HG03558 (cell line): ENCODE data around the gene PDSS2.

Source experiments
- ATAC-seq: cut with Tn5 transposase; IDR thresholded peaks from one replicate; pipeline ENCODE4 v1.9.1; 2021; ENCODE audit warnings: moderate number of reproducible peaks; ENCODE audit not compliant: unreplicated experiment; ENCODE audit errors: extremely low read depth

Gene PDSS2

DNA sequence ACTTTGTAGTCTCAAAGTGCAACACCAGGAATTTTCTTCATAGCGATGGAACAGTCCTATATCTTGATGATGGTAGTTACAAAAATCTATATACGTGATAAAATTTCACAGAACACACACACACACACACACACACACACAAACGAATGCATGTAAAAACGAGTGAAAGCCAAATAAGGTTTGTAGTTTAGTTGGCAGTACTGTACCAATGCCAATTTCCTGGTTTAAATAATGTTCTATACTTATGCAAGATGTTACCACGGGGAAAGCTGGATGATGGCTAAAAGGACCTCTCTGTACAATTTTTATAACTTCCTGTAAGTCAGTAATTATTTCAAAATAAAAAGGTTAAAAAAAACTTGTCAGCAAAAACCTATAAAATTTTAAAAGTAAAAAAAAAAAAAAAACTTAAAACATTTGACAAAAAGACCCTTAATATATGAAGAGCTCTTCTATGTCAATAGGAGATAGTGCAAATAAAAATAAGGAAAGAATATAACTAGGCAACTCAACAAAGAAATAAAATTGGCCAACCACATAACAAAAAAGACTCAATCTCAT is 37.6 kb downstream of the PDSS2 start:
- ATAC-seq, result no peak

DNA sequence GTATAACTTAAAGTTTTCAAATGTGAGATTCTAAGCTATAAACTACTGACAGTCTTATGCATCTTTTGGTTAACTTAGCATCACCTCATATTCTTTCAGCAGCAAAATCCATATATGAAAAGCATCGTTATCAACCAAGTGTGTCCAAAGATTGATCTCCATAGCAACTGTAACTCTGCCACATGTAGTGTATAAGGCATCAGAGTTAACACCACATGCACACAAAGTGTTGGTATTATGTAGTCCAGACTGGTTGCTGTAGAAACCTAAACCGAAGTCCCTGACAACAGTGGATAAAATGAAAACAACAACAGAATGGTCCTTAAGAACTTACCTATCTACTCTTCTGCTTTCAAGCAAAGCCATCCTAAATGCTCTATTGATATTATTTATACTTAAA is 39.6 kb downstream of the PDSS2 start:
- no peak for ATAC-seq

GRCh38 chr6:107418118-107418517 is 41.2 kb downstream of the PDSS2 start:
- no peak for ATAC-seq

GRCh38 chr6:107416145-107416544 is 43.2 kb downstream of the PDSS2 start:
- no peak for ATAC-seq

GRCh38 chr6:107413966-107414645 is 45.3 kb downstream of the PDSS2 start:
- no peak for ATAC-seq

DNA sequence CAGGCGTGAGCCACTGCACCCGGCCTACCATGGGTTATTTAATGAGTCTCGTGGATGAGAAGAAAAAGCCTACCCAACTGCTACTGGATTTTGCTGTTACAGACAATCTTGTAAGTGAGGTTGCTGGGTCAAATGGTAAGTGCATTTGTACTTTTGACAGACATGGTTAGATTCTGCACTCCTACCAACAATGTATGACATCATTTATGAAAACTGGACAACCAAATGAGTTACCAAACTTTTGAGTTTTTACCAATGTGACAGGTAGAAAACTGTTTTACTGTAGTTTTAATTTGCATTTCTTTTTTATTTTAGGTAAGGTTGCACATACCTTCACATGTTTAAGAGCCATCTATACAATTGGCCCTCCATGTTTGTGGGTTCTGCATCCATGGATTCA is 48.2 kb downstream of the PDSS2 start:
- ATAC-seq, result no peak

GRCh38 chr6:107409942-107410341 is 49.4 kb downstream of the PDSS2 start:
- no peak for ATAC-seq

DNA sequence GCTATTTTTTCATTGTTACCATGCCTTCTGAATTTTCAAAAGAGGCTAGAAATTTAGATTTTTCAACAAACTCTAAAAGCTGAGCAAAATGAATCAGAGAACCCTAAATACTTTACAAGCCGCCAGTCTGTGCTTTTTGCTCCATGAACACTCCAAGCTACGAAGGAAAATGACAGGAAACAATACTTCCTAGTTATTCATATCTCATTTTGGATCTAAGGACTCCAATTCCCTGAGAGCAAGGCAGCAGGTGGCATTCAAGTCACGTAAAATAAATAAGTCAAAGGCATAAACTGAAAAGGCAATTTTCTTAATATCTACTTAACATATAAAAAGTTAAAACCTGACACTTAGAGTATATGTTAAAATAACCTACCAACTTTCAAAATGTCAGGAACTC is 50.6 kb downstream of the PDSS2 start:
- no peak for ATAC-seq

DNA sequence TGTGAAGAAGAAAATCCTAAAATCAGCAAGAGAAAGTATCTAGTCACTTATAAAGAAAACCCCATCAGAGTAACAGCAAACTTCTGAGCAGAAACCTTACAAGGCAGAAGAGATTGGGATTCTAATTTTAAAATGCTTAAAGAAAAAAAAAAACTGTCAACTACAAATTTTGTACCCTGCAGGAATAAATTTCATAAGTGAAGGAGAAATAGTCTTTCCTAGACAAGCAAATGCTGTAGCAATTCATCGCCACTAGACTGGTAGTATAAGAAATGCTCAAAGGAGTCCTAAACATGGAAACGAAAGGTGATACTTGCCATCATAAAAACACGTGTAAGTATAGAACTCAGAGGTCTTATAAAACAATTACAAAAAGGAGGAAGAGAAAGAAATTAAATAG is 54.4 kb downstream of the PDSS2 start:
- ATAC-seq, result no peak

GRCh38 chr6:107402533-107402932 is 56.8 kb downstream of the PDSS2 start:
- no peak for ATAC-seq

- no peak for ATAC-seq
Measured at GRCh38 chr6:107401573-107401972, 57.8 kb downstream of the PDSS2 start.

GRCh38 chr6:107400616-107401147 is 58.7 kb downstream of the PDSS2 start:
- ATAC-seq, result no peak

DNA sequence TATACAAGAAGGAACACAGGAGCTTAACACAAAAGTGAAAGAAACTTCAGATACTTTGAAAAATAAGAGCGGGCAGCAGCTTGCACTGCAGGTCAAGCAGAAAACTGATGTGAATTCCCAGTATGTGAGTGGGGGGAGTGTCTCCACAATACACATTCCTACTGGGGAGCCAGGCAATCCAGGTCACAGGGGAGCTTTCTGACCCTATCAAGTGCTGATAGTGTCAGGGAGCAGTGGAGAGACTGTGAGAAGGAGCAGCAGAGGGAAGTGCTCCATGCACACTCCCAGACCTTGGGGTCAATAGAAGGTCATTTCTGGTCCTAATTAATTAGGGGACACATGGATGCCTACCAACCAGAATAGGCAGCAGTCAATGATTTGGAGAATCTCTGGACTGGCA is 59.4 kb downstream of the PDSS2 start:
- no peak for ATAC-seq

DNA sequence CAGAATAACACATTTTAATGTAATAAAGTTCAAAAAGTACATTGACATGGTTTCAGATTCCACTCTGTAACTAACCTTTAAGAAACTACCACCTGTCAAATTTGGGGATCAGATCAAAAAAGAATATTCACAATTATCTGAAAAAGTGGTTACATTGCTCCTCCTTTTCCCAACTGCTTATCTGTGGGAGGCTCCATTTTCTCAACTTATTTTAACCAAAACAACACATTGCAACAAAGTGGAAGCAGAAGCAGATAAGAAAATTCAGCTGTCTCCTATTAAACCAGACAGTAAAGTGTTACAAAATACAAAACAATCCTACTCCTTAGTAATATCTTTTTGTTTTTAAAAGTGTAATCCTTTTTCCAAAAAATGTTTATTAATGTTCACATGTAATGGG is 61.4 kb downstream of the PDSS2 start:
- ATAC-seq, result no peak

- no peak for ATAC-seq
Measured at GRCh38 chr6:107396211-107396610, 63.2 kb downstream of the PDSS2 start.

GRCh38 chr6:107392069-107392468 is 67.3 kb downstream of the PDSS2 start:
- no peak for ATAC-seq

DNA sequence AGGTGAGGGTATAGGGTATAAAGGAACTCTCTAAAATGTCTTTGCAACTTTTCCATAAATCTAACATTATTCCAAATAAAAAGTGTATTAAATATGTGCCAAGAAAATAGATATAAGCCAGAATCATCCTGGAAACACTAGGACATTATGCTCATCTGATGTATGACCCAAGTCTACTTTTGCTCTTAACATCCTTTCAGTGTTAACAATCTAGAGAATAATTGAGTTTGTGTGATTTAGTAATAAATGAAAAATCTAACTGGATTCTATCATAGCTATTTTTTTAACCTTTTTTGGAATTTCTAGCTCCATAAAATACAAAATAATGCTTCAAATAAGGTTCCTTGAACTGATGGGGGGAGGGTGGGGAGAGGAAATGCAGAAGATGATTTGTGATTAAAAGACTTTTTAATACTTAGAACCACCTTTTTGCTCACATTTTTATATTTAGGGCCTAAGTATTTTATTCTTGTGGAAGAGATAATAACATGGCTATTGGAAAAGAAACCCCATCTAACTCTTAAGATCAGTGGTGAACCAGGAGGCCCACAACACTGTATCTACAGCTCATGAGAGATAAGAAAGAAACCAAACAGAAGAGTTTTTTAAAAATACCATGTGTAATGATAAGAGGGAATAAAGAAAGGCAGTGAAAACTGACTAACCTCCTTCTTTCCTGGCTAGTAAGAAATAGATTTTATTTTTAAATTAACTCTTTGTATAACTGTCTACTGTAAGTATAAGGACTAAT is 68.5 kb downstream of the PDSS2 start:
- no peak for ATAC-seq

- ATAC-seq, result no peak
Measured at GRCh38 chr6:107390056-107390455, 69.3 kb downstream of the PDSS2 start.

GRCh38 chr6:107386904-107387303 is 72.5 kb downstream of the PDSS2 start:
- ATAC-seq, result no peak

DNA sequence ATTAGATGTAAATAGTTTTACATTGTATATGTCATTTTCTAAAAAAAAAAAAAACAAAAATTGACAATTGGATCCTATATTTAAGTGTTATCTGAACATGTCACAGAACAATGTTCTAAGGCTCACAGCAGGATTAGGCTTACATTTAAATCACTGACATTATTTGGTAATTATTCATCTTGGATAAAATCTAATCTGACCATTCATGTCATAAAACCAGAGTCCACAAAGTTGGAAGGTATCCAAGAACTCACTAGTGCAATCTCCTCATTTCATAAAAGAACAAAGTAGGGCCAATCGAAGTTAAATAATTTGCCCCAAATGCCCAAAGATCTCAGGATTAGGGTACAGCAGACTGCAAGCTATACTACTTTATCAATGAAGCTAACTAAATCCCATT is 73.0 kb downstream of the PDSS2 start:
- no peak for ATAC-seq

- no peak for ATAC-seq
Measured at GRCh38 chr6:107383705-107384104, 75.7 kb downstream of the PDSS2 start.
